Right kidney (tissue), 1 donor: ENCODE data around the gene TMEM33.

Experiments used
- DNase-seq: peaks from one replicate; pipeline ENCODE4 v3.0.0-alpha.2; 2016

The TMEM33 gene

GRCh38 chr4:41994461-41994985 lies 59.3 kb downstream of the TMEM33 start:
- no peak for DNase-seq

GRCh38 chr4:41998019-41998418 lies 62.8 kb downstream of the TMEM33 start:
- DNase-seq, result no peak

GRCh38 chr4:41999321-41999720 lies 64.1 kb downstream of the TMEM33 start:
- no peak for DNase-seq

- DNase-seq, result no peak
These were observed 73.0 kb downstream of the TMEM33 start for GRCh38 chr4:42008011-42008786.
